H1 (cell line): ENCODE results near the gene CELF2. TPM values are rescaled to one million over a fixed set of nuclear protein-coding genes. Genes with fewer than 3 reads are reported as not detected.

ENCODE experiments used
- CTCF ChIA-PET: fragments of 300-600 bp; sonication (Branson Sonifier 250); formaldehyde crosslinking; loops from one replicate; lab custom pipeline; 2021; ENCODE audit not compliant: partially characterized antibody; lab: Charles Lee
- POLR2A ChIA-PET: fragments of 300-600 bp; sonication (Branson Sonifier 250); formaldehyde crosslinking; loops from one replicate; lab custom pipeline; 2021; ENCODE audit warnings: inconsistent platforms; ENCODE audit not compliant: partially characterized antibody; lab: Charles Lee
- DNase-seq, 2 experiments: peaks; one replicate each; pipeline versions ENCODE4 v3.0.0 to v3.0.0-alpha.2; 2010 to 2022; ENCODE audit warnings: low spot score in 2 of 2, low read depth in 1 of 2, mixed read lengths in 1 of 2
- FAIRE-seq: peaks from 2 replicates; lab custom pipeline; 2011; peaks lifted over from hg19 to GRCh38; lab: Jason Lieb, UNC
- H2AFZ ChIP-seq: 2 replicates; pipeline ENCODE4 v1.8.1; 2012; ENCODE audit warnings: low read length, inconsistent platforms
- H2AK5ac ChIP-seq: 2 replicates; pipeline ENCODE4 v1.6.1; 2013; ENCODE audit warnings: low read depth, low read length
- H2BK120ac ChIP-seq: replicated peaks from 2 replicates; pipeline ENCODE3; 2013; ENCODE audit warnings: low read depth, low read length, inconsistent platforms
- H2BK12ac ChIP-seq: 2 replicates; pipeline ENCODE4 v1.6.1; 2013; ENCODE audit warnings: low read depth, low read length
- H2BK15ac ChIP-seq: 2 replicates; pipeline ENCODE4 v1.6.1; 2013; ENCODE audit warnings: low read length
- H2BK20ac ChIP-seq: 2 replicates; pipeline ENCODE4 v1.6.1; 2013; ENCODE audit warnings: low read length
- H2BK5ac ChIP-seq: 2 replicates; pipeline ENCODE4 v1.6.1; 2013; ENCODE audit warnings: low read depth, low read length
- H3K14ac ChIP-seq: 2 replicates; pipeline ENCODE4 v1.6.1; 2013; ENCODE audit warnings: inconsistent platforms; ENCODE audit not compliant: insufficient read length
- H3K18ac ChIP-seq: 2 replicates; pipeline ENCODE4 v1.6.1; 2013; ENCODE audit warnings: low read length; ENCODE audit errors: extremely low read depth
- H3K23ac ChIP-seq: 2 replicates; pipeline ENCODE4 v1.6.1; 2013; ENCODE audit warnings: inconsistent platforms; ENCODE audit not compliant: insufficient read length
- H3K23me2 ChIP-seq: 2 replicates; pipeline ENCODE4 v1.6.1; 2013; ENCODE audit warnings: low read depth, low read length
- H3K27ac ChIP-seq: 2 replicates; pipeline ENCODE4 v1.6.1; 2011; ENCODE audit warnings: low read depth, low read length, inconsistent platforms
- H3K27me3 ChIP-seq, 4 experiments: replicated peaks in 1 of 4; 1 replicate in 1 of 4; 2 replicates in 3 of 4; pipeline versions ENCODE4 v1.6.1 to v1.8.1; 2011 to 2013; ENCODE audit warnings: low read length in 3 of 4, mild to moderate bottlenecking in 3 of 4, inconsistent platforms in 2 of 4, mixed read lengths in 2 of 4, moderate library complexity in 1 of 4; ENCODE audit not compliant: control insufficient read depth in 3 of 4, insufficient read depth in 3 of 4; ENCODE audit errors: extremely low read depth in 1 of 4
- H3K36me3 ChIP-seq, 4 experiments: 2 replicates each; pipeline versions ENCODE4 v1.6.1 to v1.8.1; 2011 to 2013; ENCODE audit warnings: mild to moderate bottlenecking in 4 of 4, low read length in 3 of 4, moderate library complexity in 2 of 4, control low read depth in 1 of 4, inconsistent platforms in 1 of 4; ENCODE audit not compliant: insufficient read depth in 4 of 4, control insufficient read depth in 2 of 4
- H3K4ac ChIP-seq: replicated peaks from 2 replicates; pipeline ENCODE3; 2013; ENCODE audit warnings: low read length, low read depth, mixed read lengths, inconsistent platforms; ENCODE audit not compliant: insufficient read length
- H3K4me1 ChIP-seq, 4 experiments: replicated peaks in 1 of 4; 1 replicate in 1 of 4; 2 replicates in 3 of 4; pipeline versions ENCODE4 v1.6.1 to v1.8.1; 2011 to 2013; ENCODE audit warnings: low read length in 3 of 4, inconsistent platforms in 2 of 4, mixed read lengths in 1 of 4; ENCODE audit not compliant: insufficient read depth in 4 of 4, control insufficient read depth in 3 of 4
- H3K4me2 ChIP-seq, 2 experiments: 2 replicates each; pipeline versions ENCODE4 v1.6.1 to v1.8.1; 2011 to 2013; ENCODE audit warnings: low read depth in 2 of 2, low read length in 2 of 2, control low read depth in 1 of 2, inconsistent platforms in 1 of 2, mild to moderate bottlenecking in 1 of 2; ENCODE audit not compliant: insufficient read depth in 1 of 2
- H3K4me3 ChIP-seq, 4 experiments: fragments of 200-600, 300-600 bp in 1 of 4; sonication (generic), shearing (Covaris generic), sonication (Bioruptor Twin) in 1 of 4; 2 replicates each; pipeline versions ENCODE4 v1.5.1 to v1.8.1; 2011 to 2016; ENCODE audit warnings: low read length in 4 of 4, low read depth in 3 of 4, control low read depth in 2 of 4, inconsistent platforms in 2 of 4, mild to moderate bottlenecking in 2 of 4, mixed read lengths in 1 of 4, moderate library complexity in 1 of 4; ENCODE audit not compliant: insufficient read depth in 2 of 4; ENCODE audit errors: extremely low read depth in 1 of 4
- H3K56ac ChIP-seq: replicated peaks from 2 replicates; pipeline ENCODE3; 2013; ENCODE audit warnings: low read depth, mild to moderate bottlenecking, mixed read lengths, low read length, inconsistent platforms; ENCODE audit not compliant: insufficient read length
- H3K79me1 ChIP-seq: 2 replicates; pipeline ENCODE4 v1.6.1; 2013; ENCODE audit warnings: low read depth, low read length, control low read depth
- H3K79me2 ChIP-seq, 2 experiments: 2 replicates each; pipeline versions ENCODE4 v1.6.1 to v1.8.1; 2012 to 2013; ENCODE audit warnings: low read length in 2 of 2, mild to moderate bottlenecking in 2 of 2, inconsistent platforms in 1 of 2; ENCODE audit not compliant: insufficient read depth in 2 of 2, control insufficient read depth in 1 of 2
- H3K9ac ChIP-seq, 4 experiments: replicated peaks in 1 of 4; 1 replicate in 1 of 4; 2 replicates in 3 of 4; pipeline versions ENCODE4 v1.6.1 to v1.8.1; 2011 to 2013; ENCODE audit warnings: low read depth in 3 of 4, low read length in 3 of 4, control low read depth in 2 of 4, mild to moderate bottlenecking in 2 of 4, moderate library complexity in 2 of 4, inconsistent platforms in 1 of 4; ENCODE audit errors: extremely low read depth in 1 of 4
- H3K9me3 ChIP-seq, 2 experiments: 2 replicates each; pipeline versions ENCODE4 v1.6.1 to v1.8.1; 2012 to 2013; ENCODE audit warnings: mild to moderate bottlenecking in 2 of 2, moderate library complexity in 2 of 2, control low read depth in 1 of 2, inconsistent platforms in 1 of 2, low read depth in 1 of 2, low read length in 1 of 2, mixed read lengths in 1 of 2; ENCODE audit not compliant: insufficient read depth in 2 of 2
- H4K20me1 ChIP-seq, 2 experiments: replicated peaks in 1 of 2; 2 replicates each; pipeline versions ENCODE3 to v1.8.1; 2011 to 2013; ENCODE audit warnings: inconsistent platforms in 2 of 2, low read length in 2 of 2, mild to moderate bottlenecking in 1 of 2; ENCODE audit not compliant: insufficient read depth in 2 of 2, control insufficient read depth in 1 of 2
- H4K5ac ChIP-seq: 2 replicates; pipeline ENCODE4 v1.6.1; 2013; ENCODE audit warnings: low read length, low read depth, mixed read lengths, inconsistent platforms; ENCODE audit not compliant: insufficient read length
- H4K8ac ChIP-seq: 2 replicates; pipeline ENCODE4 v1.8.0; 2013; ENCODE audit warnings: mild to moderate bottlenecking, moderate library complexity, low read length, inconsistent platforms; ENCODE audit not compliant: insufficient read depth; ENCODE audit errors: extremely low read depth
- H4K91ac ChIP-seq: replicated peaks from 2 replicates; pipeline ENCODE3; 2013; ENCODE audit warnings: low read length, mixed read lengths, inconsistent platforms; ENCODE audit not compliant: insufficient read length
- GTF2F1 ChIP-seq: IDR thresholded peaks from 2 replicates; pipeline ENCODE4 v1.6.1; 2012; ENCODE audit warnings: low read depth, low read length, improper control_type of control experiment, borderline replicate concordance
- TEAD4 ChIP-seq: IDR thresholded peaks from 2 replicates; pipeline ENCODE4 v1.6.1; 2012; ENCODE audit warnings: low read depth, low read length, inconsistent platforms, mixed read lengths
- YY1 ChIP-seq: IDR thresholded peaks from 2 replicates; pipeline ENCODE4 v1.6.1; 2011; ENCODE audit warnings: low read depth, mild to moderate bottlenecking, low read length
- polyA plus RNA-seq, 7 experiments: library from polyadenylated mRNA; depleted of rRNA in 3 of 7; stranded (reverse) in 5 of 7; unstranded in 2 of 7; fragments of >200 nt in 5 of 7; fragments of 200-250 nt in 2 of 7; gene quantifications; 1 replicate in 5 of 7; 2 replicates in 1 of 7; 4 replicates in 1 of 7; pipeline versions ENCODE4 v1.2.1 to v1.2.3, GENCODE V29; 2011 to 2013; ENCODE audit warnings: missing spikeins in 2 of 7, mixed read lengths in 2 of 7
- total RNA-seq: library from RNA; stranded (reverse); fragmentation: NEBNext Ultra II Directional; extraction: Animal tissue kit (Norgen Biotek cat#: 25700); gene quantifications from 2 replicates; pipeline ENCODE4 v1.2.1, GENCODE V29; 2021

CELF2 gene
- total and polyA plus RNA-seq, 2 of the 8 experiments (the other 6 are each of a cell fraction or from before 2014, with no cell fraction given): 18.3 to 22.7 TPM

DNA sequence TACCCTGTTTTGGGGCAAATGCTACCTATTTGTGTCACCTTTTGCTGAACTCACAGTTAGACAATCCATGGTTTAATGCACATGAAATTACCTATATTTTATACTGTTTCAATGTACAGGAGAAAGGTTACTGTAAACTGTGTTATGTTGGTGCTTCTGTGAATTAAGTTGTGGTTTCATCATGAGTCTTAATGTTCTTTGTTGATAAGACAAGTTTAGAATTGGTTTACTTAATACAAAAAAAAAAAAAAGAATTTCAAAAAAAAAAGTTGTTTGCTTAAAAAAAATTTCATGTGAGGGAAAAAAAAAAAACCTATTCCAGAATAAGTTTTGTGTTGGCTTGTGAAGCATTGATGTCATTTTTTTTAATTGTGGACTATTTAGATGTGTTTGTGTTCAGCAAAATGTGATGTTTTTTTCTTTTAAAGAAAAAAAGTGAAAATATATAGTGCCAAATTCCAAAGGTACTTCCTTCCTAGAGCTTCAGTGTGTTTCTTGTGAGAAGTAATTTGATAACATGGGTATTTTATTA is 313.4 kb downstream of the CELF2 start:
- Histone ChIP-seq H2AFZ (no peak overlapping the region), H3K27ac (no peak overlapping the region), H3K14ac (no peak overlapping the region), H4K20me1 (no peaks in the 10 kb centered on the region), H2AK5ac (no peak overlapping the region), H2BK12ac (no peak overlapping the region), H3K79me2 (no peaks in the 10 kb centered on the region), H2BK120ac (no peak overlapping the region), H4K8ac (no peak overlapping the region), H3K27me3 (no peaks in the 10 kb centered on the region), H3K9me3 (no peaks in the 10 kb centered on the region), H2BK20ac (no peak overlapping the region), H3K4me2 (no peak overlapping the region), H2BK5ac (no peak overlapping the region), H3K36me3 (no peaks in the 10 kb centered on the region), H4K5ac (no peak overlapping the region), H3K79me1 (no peaks in the 10 kb centered on the region), H3K23ac (no peak overlapping the region), H3K56ac (no peak overlapping the region), H3K4me3 (no peak overlapping the region), H3K18ac (no peak overlapping the region), H3K23me2 (no peaks in the 10 kb centered on the region), H3K4me1 (peaks cover 2 to 16% (median 7%) of the 10 kb centered on the region in 4 experiments; a peak in 6 of 7 replicates), H2BK15ac (no peak overlapping the region), H3K4ac (no peak overlapping the region), H3K9ac (no peak overlapping the region), H4K91ac (no peak overlapping the region)
- DNase-seq (no peak), FAIRE-seq (no peak)
- POLR2A ChIA-PET: no interaction called here
- CTCF ChIA-PET: no interaction called here
- TF ChIP-seq GTF2F1 (no peak), YY1 (no peak), TEAD4 (no peak)
